Measurements from ENCODE around the gene NDUFB5.

- TF ChIP-seq MAX (CRISPR knock-in tag; IDR thresholded peaks at IDR 0.05) = no peak
- no peak for TF ChIP-seq CBFB (CRISPR knock-in tag; IDR thresholded peaks at IDR 0.05; ENCODE audit: low read depth)
- no peak for TF ChIP-seq CREM (CRISPR knock-in tag; IDR thresholded peaks at IDR 0.05)
- no peak for TF ChIP-seq CTCF (IDR thresholded peaks at IDR 0.05)
- TF ChIP-seq CREB1 (CRISPR knock-in tag; IDR thresholded peaks at IDR 0.05) = no peak
Observed at GRCh38 chr3:179606534-179607085, 2.0 kb downstream of the NDUFB5 start.

All from WTC11 (cell line).